Amniotic epithelial cell (primary cell): Measurements from ENCODE around the gene ABLIM1.

Source experiments
- DNase-seq: peaks from one replicate; pipeline ENCODE4 v3.0.0-alpha.2; 2010; ENCODE audit warnings: low read depth

ABLIM1 gene

DNA sequence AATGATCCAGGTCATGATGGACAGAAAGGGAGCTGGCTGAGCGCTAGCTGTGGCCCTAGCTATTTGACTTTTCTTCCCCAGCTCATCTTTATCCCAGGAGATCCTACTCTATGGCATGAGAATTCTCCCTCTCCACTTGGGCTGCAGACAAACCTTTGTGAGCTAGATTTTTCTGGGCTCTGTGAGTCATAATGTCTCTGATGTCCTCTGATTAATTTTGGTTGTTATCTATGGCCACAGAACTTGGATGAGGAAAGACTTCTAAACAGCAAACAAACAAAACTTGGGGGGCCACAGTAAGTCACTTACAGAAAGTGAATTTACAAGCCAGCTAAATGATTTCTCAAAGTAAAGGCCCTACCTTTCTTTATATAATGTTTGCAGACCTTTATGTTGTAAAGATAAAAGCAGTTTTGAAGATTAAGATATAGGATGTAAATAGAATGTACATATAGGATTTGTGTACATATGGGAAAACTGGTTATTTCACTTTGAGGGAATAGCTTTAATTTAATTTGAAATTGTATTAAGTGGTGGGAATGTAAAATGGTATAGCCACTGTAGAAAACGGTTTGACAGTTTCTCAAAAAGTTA is 10.4 kb downstream of the ABLIM1 start:
- DNase-seq = peak; percentile 61

DNA sequence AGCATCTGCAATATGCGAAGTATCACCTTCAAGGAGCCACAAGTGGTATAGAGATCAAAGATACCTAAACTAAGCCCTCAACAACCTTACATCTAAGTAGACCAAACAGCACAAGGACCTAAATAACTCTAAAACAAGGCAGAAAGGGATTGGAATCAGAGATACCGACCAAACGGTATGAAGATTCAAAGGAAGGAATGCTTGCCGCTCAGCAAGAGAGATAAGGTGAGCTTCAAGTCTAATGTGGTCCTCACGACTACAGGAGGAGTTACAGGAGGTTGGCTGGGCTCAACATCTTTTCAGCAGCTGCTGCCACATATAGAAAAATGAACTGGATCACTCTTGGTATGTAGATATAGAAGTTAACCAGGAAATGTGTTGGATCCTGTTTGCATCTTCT is 11.6 kb downstream of the ABLIM1 start:
- no peak for DNase-seq

- DNase-seq = no peak
These were observed 12.4 kb downstream of the ABLIM1 start for GRCh38 chr10:114645706-114646105.

GRCh38 chr10:114643158-114643557 is 14.9 kb downstream of the ABLIM1 start:
- DNase-seq = no peak

DNA sequence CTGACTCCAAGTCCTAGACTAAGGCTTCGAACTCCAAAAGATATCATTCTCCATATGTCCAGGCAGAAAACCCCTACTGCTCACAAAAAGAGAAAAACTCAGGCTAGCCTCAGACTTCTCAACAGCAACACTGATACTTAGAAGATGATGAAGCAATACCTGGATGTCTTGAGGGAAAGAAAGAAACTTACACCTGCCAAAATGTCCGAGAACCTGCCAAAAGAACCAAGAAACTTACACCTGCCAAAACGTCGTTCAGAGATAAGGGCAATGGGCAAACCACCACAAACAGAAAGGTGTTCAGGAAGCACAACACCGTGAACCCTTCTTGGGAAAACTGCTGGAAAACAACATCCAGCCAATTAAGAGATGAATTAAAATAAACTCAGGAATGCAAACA is 15.3 kb downstream of the ABLIM1 start:
- no peak for DNase-seq

- DNase-seq = peak; percentile 77
These were observed 19.1 kb downstream of the ABLIM1 start for GRCh38 chr10:114638821-114639625.

DNA sequence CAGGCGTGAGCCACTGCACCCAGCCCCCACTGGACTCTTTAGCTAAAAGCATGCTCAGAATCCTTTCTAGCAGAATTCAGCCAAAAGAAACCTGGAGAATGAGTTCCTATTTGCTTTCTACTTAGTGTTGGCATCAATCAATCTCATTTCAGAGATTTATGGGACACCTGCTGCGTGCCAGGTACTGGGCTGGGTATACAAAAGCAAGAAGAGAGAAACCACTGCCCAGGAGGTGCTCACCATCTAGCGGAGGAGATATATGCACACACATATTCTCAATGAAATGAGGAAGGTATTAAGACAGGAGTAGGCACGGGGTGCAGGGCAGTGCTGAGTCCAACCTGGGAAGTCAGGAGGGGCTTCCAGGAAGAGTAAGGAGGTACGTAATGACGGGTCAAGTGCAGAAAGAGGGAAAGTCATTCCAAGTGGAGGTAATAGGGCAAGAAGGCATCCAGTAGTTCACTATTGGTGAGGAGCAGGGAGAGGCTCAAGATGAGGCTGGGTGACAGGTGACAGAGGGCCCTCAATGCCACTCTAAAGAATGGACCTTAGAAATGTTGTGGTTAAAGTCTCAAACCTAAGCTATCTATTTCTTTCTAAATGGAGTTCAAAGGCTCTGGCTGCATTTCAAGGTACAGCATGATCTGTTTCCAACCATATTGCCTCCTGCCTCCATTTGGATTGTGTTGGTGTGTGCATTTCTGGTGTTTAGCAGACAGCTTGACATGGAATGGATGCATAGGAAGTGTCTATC is 22.1 kb downstream of the ABLIM1 start:
- DNase-seq = no peak

DNA sequence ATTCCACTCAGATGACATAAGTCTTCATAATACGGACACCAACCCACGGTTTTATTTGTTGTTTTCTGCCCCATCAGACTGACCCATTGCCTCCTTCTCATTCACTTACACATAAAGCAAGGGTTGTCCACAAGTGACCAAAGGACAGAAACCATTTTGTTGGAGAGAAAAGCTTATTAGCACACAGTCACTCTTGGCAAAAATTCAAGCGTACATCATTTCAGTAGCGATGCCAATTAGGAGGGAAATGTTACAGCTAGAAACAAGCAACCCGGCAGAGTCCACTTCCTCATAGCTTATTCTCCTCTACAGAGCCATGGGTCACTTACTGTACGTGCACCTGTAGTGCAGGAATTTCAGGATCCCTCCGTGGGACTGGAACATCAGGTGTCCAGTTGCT is 23.0 kb downstream of the ABLIM1 start:
- DNase-seq = peak; percentile 18

GRCh38 chr10:114634609-114634979 is 23.5 kb downstream of the ABLIM1 start:
- DNase-seq = peak; percentile 82

- peak; percentile 45 for DNase-seq
These were observed 25.0 kb downstream of the ABLIM1 start for GRCh38 chr10:114632869-114633715.

GRCh38 chr10:114631666-114632417 is 26.2 kb downstream of the ABLIM1 start:
- DNase-seq = no peak

DNA sequence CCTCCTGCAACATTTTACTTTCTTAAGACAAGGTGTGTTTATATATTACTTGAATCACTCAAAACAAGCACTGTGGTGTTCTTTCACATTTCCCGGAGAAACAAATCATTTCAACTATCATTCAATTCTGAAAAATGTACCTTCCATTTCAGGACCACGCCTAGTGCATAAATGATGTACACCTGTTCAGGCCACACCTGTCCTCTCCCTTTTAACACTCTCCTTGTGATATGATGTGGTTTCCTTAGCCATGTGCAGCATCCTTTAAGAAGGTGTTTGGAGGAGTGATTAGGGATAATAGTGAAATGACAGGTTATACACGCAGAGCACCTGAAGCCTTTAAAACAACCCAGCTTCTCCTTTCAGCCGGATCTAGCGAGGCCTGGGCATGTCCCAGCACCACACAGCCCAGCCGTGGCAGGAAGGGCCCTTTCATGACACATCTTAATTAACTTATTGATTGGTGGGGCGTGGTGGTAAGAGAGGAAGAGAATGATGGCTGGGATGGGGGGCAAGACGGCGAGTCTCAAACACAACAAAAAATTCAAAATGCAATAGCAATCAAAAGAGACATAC is 26.9 kb downstream of the ABLIM1 start:
- no peak for DNase-seq

DNA sequence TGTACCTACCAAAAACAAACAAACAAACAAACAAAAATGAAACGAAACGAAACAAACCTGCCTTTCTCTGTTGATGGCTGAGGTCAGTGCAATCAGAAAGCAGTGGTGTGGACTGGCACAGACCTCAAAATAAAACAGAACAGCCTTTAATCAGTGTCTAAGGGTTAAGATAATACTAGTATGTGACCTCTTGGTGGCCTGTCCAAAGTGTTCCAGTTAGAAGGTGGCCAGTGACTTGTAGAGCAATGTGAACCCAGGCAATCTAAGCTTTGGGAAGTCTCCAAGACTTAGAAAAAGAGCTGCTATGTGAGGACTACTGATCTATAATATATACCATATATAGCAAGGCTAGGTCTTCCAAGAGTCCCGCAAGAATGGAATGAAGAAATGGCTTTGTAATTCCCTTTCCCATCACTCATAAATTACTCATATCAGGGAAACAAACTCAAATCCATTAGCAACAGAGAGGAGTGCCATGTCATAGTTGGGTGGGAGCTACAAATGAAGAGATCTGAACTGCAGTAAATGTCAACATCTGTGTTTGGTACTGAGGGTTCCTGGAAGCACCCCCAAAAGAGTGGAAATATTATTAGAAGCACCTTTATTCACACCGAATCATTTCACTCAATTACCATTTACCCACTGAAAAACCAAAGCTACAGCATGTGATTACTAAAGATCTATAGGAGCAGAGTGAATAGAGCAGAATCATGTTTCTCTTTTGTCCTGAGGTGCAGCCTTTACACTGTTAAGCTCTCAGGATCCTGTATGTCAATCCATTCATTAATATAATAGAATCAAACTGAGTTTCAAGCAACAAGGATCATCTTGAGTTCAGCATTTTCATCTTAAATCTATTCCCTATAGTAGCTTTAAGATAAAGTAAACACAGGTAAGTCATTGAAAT is 28.0 kb downstream of the ABLIM1 start:
- no peak for DNase-seq

- DNase-seq = no peak
These were observed 28.8 kb downstream of the ABLIM1 start for GRCh38 chr10:114629083-114629823.

DNA sequence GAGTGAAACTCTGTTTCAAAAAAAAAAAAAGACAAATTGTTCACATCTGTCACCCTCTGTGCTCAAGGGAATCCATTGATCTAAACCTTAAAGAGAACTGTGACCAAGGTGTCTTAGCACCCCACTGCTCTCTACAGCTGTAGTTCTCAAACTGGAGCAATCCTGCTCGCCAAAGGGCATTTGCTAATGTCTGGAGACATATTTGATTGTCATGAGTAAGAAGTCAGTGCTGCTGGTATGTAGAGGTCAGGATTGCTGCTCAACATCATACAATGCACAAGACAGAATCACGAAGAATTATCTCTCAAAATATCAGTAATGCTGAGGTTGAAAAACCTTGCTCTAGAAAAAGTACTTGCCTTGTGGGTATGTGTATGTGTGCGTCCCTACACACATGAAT is 30.0 kb downstream of the ABLIM1 start:
- DNase-seq = no peak

GRCh38 chr10:114626841-114627240 is 31.2 kb downstream of the ABLIM1 start:
- DNase-seq = no peak

DNA sequence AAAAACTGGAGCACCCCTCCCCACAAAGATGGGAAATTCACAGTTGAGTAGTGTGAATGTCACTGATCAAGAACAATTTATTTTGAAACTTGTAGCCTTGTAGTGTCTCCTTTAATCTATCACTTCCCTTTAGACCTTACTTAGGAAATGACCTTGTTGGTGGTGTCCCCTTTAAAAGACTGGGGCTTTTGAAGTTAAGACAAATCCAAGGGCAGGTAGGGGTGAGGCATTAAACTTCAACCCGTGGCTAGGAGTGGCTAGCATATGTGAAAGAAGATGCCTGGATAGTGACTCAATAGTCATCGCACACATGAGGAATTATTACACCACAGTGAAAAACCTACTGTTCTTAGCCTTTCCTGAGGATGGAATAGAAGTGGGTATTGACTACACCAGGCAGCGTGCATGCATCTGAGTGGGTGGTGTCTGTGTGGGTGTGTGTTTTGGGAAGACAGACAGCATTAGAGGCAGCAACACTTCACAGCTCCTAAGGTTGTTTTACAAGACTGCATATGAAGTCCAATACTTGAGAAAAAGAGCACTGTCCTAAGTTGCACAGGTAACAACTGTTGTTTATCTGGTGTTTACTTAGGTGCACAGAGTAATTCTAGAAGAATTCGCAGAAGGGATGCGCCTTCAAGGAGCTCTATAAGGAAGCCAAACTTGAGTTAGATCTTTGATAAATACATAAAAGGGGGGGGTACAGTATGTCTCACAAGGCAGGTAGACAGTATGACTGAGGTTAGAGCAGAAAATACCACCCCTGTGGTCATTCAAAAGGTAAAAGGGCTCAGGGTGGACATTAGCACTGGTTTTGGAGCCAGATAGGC is 32.9 kb downstream of the ABLIM1 start:
- no peak for DNase-seq

- no peak for DNase-seq
These were observed 33.7 kb downstream of the ABLIM1 start for GRCh38 chr10:114624422-114624821.
